Testis (tissue), 3 donors: Measurements from ENCODE around the gene UNC5CL. TPM values are rescaled to one million over a fixed set of nuclear protein-coding genes. Genes with fewer than 3 reads are reported as not detected.

Experiments
- DNase-seq: peaks from one replicate; pipeline ENCODE4 v3.0.0-alpha.2; 2019
- H3K27ac ChIP-seq, 2 donors: fragments of 200-600 bp; sonication (generic); one replicate each; pipeline ENCODE4 v1.5.1; 2019
- H3K27me3 ChIP-seq: fragments of 200-600 bp; sonication (generic); one replicate; pipeline ENCODE4 v1.5.1; 2019
- H3K36me3 ChIP-seq: fragments of 200-600 bp; sonication (generic); one replicate; pipeline ENCODE4 v1.5.1; 2017; ENCODE audit warnings: low read depth; ENCODE audit errors: missing control alignments
- H3K4me1 ChIP-seq: fragments of 200-600 bp; sonication (generic); one replicate; pipeline ENCODE4 v1.5.1; 2019
- H3K4me3 ChIP-seq, 2 donors: fragments of 200-600 bp; sonication (generic); one replicate each; pipeline ENCODE4 v1.5.1; 2017 to 2019
- H3K9me3 ChIP-seq: fragments of 200-600 bp; sonication (generic); one replicate; pipeline ENCODE4 v1.5.1; 2017
- POLR2A ChIP-seq: fragments of 450-650 bp; IDR thresholded peaks from one replicate; pipeline ENCODE4 v1.6.1; 2017; ENCODE audit warnings: antibody characterized with exemption, mild to moderate bottlenecking, moderate library complexity
- WGBS, 2 donors: methylation state at CpG; one replicate each; pipeline ENCODE4 v1.1.5; 2018; 5-methylcytosine and 5-hydroxymethylcytosine counted together
- intact Hi-C: fragments of 100-400 bp; cut with DNase I; formaldehyde crosslinking; loops from one replicate; pipeline ENCODE4 v1.15.1; 2023; ENCODE audit warnings: low total_unique reads
- polyA plus RNA-seq: library from polyadenylated mRNA; stranded (reverse); fragments of 350-450 nt; fragmentation: Illumina TruSeq; extraction: RNeasy Lipid Tissue Mini Kit (QIAGEN cat#74804); gene quantifications from one replicate; pipeline ENCODE4 v1.2.3, GENCODE V29; 2014; ENCODE audit warnings: low read depth, low replicate concordance; ENCODE audit not compliant: insufficient read depth
- total RNA-seq, 2 donors: library from RNA; depleted of rRNA; stranded (reverse); fragments of >200 nt; gene quantifications; one replicate each; pipeline ENCODE4 v1.2.3, GENCODE V29; 2016
- TF ChIP-seq, protein P1 (sequence below), 3 experiments: fragments of 450-650 bp in 2 of 3; fragments of 200-600 bp in 1 of 3; sonication (generic) in 1 of 3; IDR thresholded peaks; one replicate each; pipeline ENCODE4 v1.5.1; 2016 to 2019; ENCODE audit warnings: antibody characterized with exemption in 3 of 3, mild to moderate bottlenecking in 2 of 3, moderate library complexity in 1 of 3

Gene UNC5CL
- total and polyA plus RNA-seq, 3 donors from 2014 or later: 2.0 to 3.2 (median 3.1) TPM

DNA sequence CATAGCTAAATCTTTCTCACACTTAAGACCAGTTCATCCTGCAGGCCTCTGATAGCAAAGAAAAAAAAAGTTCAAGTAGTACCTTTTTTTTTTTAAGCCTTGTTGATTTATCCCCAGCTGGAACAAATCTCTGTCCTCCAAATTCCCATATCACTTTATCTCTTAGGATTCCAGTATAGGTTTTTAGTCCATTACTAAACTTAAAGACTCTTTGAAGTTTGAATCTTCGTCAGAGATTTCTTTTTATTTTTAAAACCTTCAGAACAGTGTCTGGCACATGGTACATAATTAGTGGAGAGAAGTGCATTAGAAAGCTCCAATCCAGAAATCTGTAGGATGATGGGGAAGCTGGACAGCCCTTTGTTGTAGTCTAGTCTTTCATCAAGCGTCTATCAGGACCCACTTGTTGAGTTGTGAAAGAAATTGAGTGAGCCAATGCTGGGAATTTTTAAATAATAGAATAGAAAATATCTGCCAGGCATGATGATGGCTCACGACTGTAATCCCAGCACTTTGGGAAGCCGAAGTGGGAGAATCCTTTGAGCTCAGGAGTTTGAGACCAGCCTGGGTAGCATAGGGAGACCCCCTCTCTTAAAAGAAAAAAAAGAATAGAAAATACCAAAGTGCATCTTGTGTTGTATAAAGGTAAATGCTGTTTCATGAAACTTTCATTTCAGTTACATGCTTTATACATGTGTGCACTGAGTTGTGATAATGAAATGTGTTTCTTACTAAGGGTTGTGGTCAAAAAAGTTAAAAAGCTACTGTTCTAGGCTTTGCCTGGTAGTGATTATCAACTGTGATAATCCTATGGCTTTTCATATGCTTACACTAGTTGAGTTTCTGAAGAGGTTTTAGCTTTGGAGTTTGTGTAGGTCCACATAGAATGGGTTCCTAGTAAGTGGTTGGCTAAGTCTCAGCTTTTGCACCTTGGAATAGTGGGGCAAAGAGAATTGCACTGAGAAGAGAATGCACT, 36.9 kb upstream of the UNC5CL start:
- Histone ChIP-seq H3K4me3 (no peak overlapping the region), H3K36me3 (no peaks in the 10 kb centered on the region), H3K27ac (peak overlapping the region in 1 of 2 donors; percentile 100), H3K9me3 (no peaks in the 10 kb centered on the region), H3K27me3 (no peaks in the 10 kb centered on the region), H3K4me1 (peaks cover 12% of the 10 kb centered on the region)
- TF ChIP-seq POLR2A: no peak
- TF ChIP-seq, protein P1, sequence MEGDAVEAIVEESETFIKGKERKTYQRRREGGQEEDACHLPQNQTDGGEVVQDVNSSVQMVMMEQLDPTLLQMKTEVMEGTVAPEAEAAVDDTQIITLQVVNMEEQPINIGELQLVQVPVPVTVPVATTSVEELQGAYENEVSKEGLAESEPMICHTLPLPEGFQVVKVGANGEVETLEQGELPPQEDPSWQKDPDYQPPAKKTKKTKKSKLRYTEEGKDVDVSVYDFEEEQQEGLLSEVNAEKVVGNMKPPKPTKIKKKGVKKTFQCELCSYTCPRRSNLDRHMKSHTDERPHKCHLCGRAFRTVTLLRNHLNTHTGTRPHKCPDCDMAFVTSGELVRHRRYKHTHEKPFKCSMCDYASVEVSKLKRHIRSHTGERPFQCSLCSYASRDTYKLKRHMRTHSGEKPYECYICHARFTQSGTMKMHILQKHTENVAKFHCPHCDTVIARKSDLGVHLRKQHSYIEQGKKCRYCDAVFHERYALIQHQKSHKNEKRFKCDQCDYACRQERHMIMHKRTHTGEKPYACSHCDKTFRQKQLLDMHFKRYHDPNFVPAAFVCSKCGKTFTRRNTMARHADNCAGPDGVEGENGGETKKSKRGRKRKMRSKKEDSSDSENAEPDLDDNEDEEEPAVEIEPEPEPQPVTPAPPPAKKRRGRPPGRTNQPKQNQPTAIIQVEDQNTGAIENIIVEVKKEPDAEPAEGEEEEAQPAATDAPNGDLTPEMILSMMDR (IDR thresholded peaks at IDR 0.05): no peak
- intact Hi-C loops: no loop called here
- no peak for DNase-seq
- 60 to 68% methylated on average over 4 of the region's 4 CpGs for WGBS, 2 donors

DNA sequence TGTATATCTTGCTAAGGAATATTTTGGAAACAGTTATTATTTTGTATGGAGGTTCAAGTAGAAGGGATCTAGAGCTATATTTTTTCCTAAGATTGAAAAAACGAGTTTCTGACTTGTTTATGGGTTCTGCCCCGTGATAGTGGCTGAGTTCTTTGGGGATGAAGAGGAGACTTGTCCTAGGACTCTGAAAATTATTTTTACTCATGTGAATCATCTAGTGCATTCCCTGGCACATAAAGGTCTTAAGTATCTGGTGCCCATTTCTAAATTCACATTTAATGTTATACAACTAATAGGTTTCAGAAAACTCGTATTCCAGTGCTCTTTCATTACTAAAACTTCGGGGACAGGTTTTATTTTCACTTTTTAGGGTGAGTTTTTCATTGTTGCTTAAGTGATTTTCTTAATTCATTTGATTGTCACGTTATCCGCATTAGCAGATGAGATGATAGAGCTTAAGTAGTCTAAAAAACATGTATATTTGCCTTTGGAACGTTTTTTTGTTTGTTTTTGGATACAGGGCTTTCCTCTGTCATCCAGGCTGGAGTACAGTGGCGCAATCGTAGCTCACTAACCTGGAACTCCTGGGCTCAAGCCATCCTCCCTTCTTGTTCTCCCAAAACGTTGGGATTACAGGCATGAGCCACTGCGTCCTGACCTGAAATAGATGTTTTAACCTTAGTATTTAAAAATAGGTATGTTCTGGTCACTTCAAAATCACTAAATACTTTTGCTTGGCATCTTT, 35.8 kb upstream of the UNC5CL start:
- TF ChIP-seq, protein P1 (IDR thresholded peaks at IDR 0.05): no peak
- no peak for TF ChIP-seq POLR2A
- DNase-seq: peak; percentile 36
- no peaks in the 10 kb centered on the region for H3K9me3 ChIP-seq
- H3K27me3 ChIP-seq: no peaks in the 10 kb centered on the region
- peak overlapping the region; percentile 98 to 100 for H3K27ac ChIP-seq
- WGBS, 2 donors: 31 to 40% methylated on average over 11 of the region's 11 CpGs
- intact Hi-C loops: no loop called here
- H3K36me3 ChIP-seq: no peaks in the 10 kb centered on the region
- H3K4me3 ChIP-seq: peak overlapping the region in 1 of 2 donors; percentile 92
- H3K4me1 ChIP-seq: peaks cover 16% of the 10 kb centered on the region

DNA sequence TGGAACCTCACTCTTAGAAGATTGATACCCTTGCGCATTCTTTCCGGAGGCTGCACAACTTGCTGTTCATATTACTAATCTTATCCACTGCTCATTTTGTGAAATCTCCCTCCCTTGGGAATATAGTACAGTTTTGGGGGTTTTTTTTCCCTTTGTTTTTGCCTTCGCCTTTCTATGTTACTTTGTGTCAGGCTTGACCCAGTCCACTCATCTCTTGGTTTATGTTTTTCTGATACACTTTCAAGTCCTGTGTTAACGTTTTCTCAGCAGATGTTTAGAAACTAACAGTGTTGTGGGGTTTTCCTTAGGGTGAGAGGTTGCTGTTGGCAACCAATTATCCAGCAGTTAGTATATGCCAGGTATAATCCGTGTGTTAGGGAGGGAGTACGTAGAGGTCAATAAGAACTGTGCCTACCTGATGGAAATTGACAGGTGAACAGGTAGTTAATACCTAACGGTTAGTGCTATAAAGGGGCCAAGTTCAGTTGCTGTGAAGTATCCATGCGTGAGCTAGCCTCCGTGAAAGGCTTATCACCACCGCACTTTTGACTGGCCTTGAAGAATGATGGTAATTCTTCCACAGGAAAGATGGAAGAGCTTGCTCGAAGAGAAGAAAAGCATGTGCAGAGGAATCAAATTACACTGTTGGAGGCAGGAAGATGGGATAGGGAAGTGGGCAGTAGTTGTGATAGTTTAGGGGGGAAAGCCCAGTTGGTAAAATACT, 35.1 kb upstream of the UNC5CL start:
- H3K4me3 ChIP-seq: peak overlapping the region; percentile 91 to 92
- H3K27me3 ChIP-seq: no peaks in the 10 kb centered on the region
- no peak for DNase-seq
- TF ChIP-seq, protein P1 (IDR thresholded peaks at IDR 0.05): no peak
- TF ChIP-seq POLR2A: no peak
- peak overlapping the region; percentile 98 to 100 for H3K27ac ChIP-seq
- no peaks in the 10 kb centered on the region for H3K36me3 ChIP-seq
- 1 to 4% methylated on average over 11 of the region's 11 CpGs for WGBS, 2 donors
- intact Hi-C loops: no loop called here
- no peaks in the 10 kb centered on the region for H3K9me3 ChIP-seq
- peaks cover 16% of the 10 kb centered on the region for H3K4me1 ChIP-seq

DNA sequence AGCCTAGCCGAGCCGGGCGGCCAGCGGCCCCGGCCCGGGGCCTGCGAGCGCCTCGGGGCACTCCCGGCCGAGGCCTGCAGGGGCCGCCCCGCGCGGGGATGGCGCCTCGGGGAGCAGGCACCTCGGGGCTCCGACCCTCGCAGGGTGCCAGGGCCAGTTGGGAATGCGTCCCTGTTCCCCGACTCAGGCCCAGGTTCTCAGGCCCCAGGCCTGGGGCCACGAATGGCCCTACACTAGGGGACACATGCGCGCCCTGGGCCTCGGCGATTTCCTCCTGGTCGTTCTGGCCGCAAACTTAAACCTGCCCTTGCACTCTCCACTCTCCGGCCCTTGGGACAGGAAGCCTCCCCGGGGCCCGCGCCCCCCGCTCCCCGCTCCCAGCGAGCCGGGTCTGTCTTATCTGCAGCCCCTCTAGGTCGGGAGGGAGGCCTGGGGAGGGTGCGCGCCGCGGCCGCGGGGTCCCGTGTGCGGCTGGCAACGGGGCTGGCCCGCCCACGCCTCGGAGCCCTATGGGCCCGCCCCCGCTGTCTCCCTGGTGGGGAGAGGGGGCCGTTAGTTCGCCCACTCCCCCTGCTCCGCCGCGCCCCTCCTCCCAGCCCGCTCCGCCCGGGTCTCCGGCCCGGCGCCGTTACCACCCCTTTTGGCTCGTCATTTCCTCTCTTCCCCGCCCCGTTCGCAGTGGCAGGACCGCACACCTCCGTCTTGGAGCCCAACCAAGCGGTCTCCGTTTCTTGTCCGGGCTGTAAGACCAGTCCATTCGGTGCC, 34.4 kb upstream of the UNC5CL start:
- Histone ChIP-seq H3K27me3 (no peaks in the 10 kb centered on the region), H3K9me3 (no peaks in the 10 kb centered on the region), H3K4me3 (peak overlapping the region; percentile 91 to 92), H3K27ac (peak overlapping the region; percentile 98 to 100), H3K36me3 (no peaks in the 10 kb centered on the region), H3K4me1 (peaks cover 16% of the 10 kb centered on the region)
- intact Hi-C loops: no loop called here
- 0% methylated on average over 26 to 56 of the region's 74 CpGs for WGBS, 2 donors
- peak; percentile 47 for TF ChIP-seq POLR2A
- TF ChIP-seq, protein P1 (IDR thresholded peaks at IDR 0.05): peak in 1 of 3 experiments; percentile 28
- peak; percentile 89 for DNase-seq
